Measurements from ENCODE around the gene NEDD1.

GRCh38 chr12:96982671-96983070 lies 75.6 kb downstream of the NEDD1 start:
- TF ChIP-seq CTCF (IDR thresholded peaks at IDR 0.05; ENCODE audit: insufficient read depth, low read length, poor library complexity, severe bottlenecking) (no peak), EZH2phosphoT487 (conservative IDR thresholded peaks at IDR 0.05; ENCODE audit: low read length) (no peak)
